Measurements from ENCODE around the gene KCNK10.

The KCNK10 gene

GRCh38 chr14:88318406-88318805 is 4.7 kb downstream of the KCNK10 start:
- H3K4me3 ChIP-seq (ENCODE audit: low read depth, low read length), result no peak overlapping the region
- no peak for DNase-seq (ENCODE audit: low read depth)
- no peak for TF ChIP-seq MAX (IDR thresholded peaks at IDR 0.05; ENCODE audit: low read depth, low read length)
- TF ChIP-seq POLR2A (IDR thresholded peaks at IDR 0.05; ENCODE audit: extremely low read depth, insufficient read length), result no peak
- no peak for TF ChIP-seq CTCF (IDR thresholded peaks at IDR 0.05; ENCODE audit: low read depth, low read length)
- TF ChIP-seq MYC (IDR thresholded peaks at IDR 0.05; ENCODE audit: low read depth, low read length), result no peak

GRCh38 chr14:88316521-88316920 is 6.5 kb downstream of the KCNK10 start:
- no peak for TF ChIP-seq MYC (IDR thresholded peaks at IDR 0.05; ENCODE audit: low read depth, low read length)
- no peak for TF ChIP-seq MAX (IDR thresholded peaks at IDR 0.05; ENCODE audit: low read depth, low read length)
- no peak for TF ChIP-seq CTCF (IDR thresholded peaks at IDR 0.05; ENCODE audit: low read depth, low read length)
- TF ChIP-seq POLR2A (IDR thresholded peaks at IDR 0.05; ENCODE audit: extremely low read depth, insufficient read length), result no peak
- no peak for DNase-seq (ENCODE audit: low read depth)
- no peak overlapping the region for H3K4me3 ChIP-seq (ENCODE audit: low read depth, low read length)

GRCh38 chr14:88312257-88312656 is 10.8 kb downstream of the KCNK10 start:
- H3K4me3 ChIP-seq (ENCODE audit: low read depth, low read length), result no peak overlapping the region
- TF ChIP-seq POLR2A (IDR thresholded peaks at IDR 0.05; ENCODE audit: extremely low read depth, insufficient read length) (no peak), CTCF (IDR thresholded peaks at IDR 0.05; ENCODE audit: low read depth, low read length) (no peak), MYC (IDR thresholded peaks at IDR 0.05; ENCODE audit: low read depth, low read length) (no peak), MAX (IDR thresholded peaks at IDR 0.05; ENCODE audit: low read depth, low read length) (no peak)
- no peak for DNase-seq (ENCODE audit: low read depth)

GRCh38 chr14:88311780-88312179 is 11.3 kb downstream of the KCNK10 start:
- no peak for DNase-seq (ENCODE audit: low read depth)
- no peak for TF ChIP-seq CTCF (IDR thresholded peaks at IDR 0.05; ENCODE audit: low read depth, low read length)
- TF ChIP-seq MYC (IDR thresholded peaks at IDR 0.05; ENCODE audit: low read depth, low read length), result no peak
- TF ChIP-seq POLR2A (IDR thresholded peaks at IDR 0.05; ENCODE audit: extremely low read depth, insufficient read length), result no peak
- TF ChIP-seq MAX (IDR thresholded peaks at IDR 0.05; ENCODE audit: low read depth, low read length), result no peak
- no peak overlapping the region for H3K4me3 ChIP-seq (ENCODE audit: low read depth, low read length)

- no peak overlapping the region for H3K4me3 ChIP-seq (ENCODE audit: low read depth, low read length)
- no peak for DNase-seq (ENCODE audit: low read depth)
- no peak for TF ChIP-seq MYC (IDR thresholded peaks at IDR 0.05; ENCODE audit: low read depth, low read length)
- TF ChIP-seq CTCF (IDR thresholded peaks at IDR 0.05; ENCODE audit: low read depth, low read length), result no peak
- no peak for TF ChIP-seq MAX (IDR thresholded peaks at IDR 0.05; ENCODE audit: low read depth, low read length)
- TF ChIP-seq POLR2A (IDR thresholded peaks at IDR 0.05; ENCODE audit: extremely low read depth, insufficient read length), result no peak
Measured at GRCh38 chr14:88310449-88310848, 12.6 kb downstream of the KCNK10 start.

GRCh38 chr14:88310021-88310420 is 13.0 kb downstream of the KCNK10 start:
- no peak overlapping the region for H3K4me3 ChIP-seq (ENCODE audit: low read depth, low read length)
- no peak for TF ChIP-seq POLR2A (IDR thresholded peaks at IDR 0.05; ENCODE audit: extremely low read depth, insufficient read length)
- TF ChIP-seq CTCF (IDR thresholded peaks at IDR 0.05; ENCODE audit: low read depth, low read length), result no peak
- TF ChIP-seq MYC (IDR thresholded peaks at IDR 0.05; ENCODE audit: low read depth, low read length), result no peak
- no peak for TF ChIP-seq MAX (IDR thresholded peaks at IDR 0.05; ENCODE audit: low read depth, low read length)
- DNase-seq (ENCODE audit: low read depth), result no peak
